NCI-H1417 (cell line): ENCODE measurements around the gene TMEM229A.
"Not testable (repeated sequence)": the region's sequence is repeated elsewhere in the genome, so short reads cannot be mapped to it uniquely, and the experiment has no call there.

Experiments used
- DNase-seq, 3 experiments: peaks; one replicate each; lab custom pipeline; 2025; lab: John Stamatoyannopoulos, UW

TMEM229A gene

GRCh38 chr7:124033095-124033806 is 384 bp upstream of the TMEM229A start:
- DNase-seq = peak in 2 of 3 experiments; percentile 65 to 80

GRCh38 chr7:124031919-124032318 is 948 bp downstream of the TMEM229A start:
- DNase-seq = peak in 2 of 3 experiments; percentile 53 to 62

GRCh38 chr7:124031406-124031805 is 1.5 kb downstream of the TMEM229A start:
- DNase-seq = no peak

- DNase-seq = peak in 1 of 3 experiments; percentile 48
Observed at GRCh38 chr7:124030964-124031363, 1.9 kb downstream of the TMEM229A start.

GRCh38 chr7:124029396-124030188 is 3.3 kb downstream of the TMEM229A start:
- DNase-seq = peak; percentile 38 to 95 (median 66)

GRCh38 chr7:124027236-124027635 is 5.6 kb downstream of the TMEM229A start:
- DNase-seq = no peak

GRCh38 chr7:124024329-124024728 is 8.5 kb downstream of the TMEM229A start:
- DNase-seq = not testable (repeated sequence)

GRCh38 chr7:124022551-124022950 is 10.3 kb downstream of the TMEM229A start:
- DNase-seq = no peak

- DNase-seq = no peak
Observed at GRCh38 chr7:124020060-124020459, 12.8 kb downstream of the TMEM229A start.

GRCh38 chr7:124013306-124013705 is 19.6 kb downstream of the TMEM229A start:
- DNase-seq = no peak

- no peak for DNase-seq
Observed at GRCh38 chr7:124012864-124013263, 20.0 kb downstream of the TMEM229A start.

- DNase-seq = no peak
Observed at GRCh38 chr7:124009321-124009720, 23.5 kb downstream of the TMEM229A start.

GRCh38 chr7:124008296-124008695 is 24.6 kb downstream of the TMEM229A start:
- not testable (repeated sequence) for DNase-seq

- DNase-seq = no peak
Observed at GRCh38 chr7:123999703-124000102, 33.2 kb downstream of the TMEM229A start.

GRCh38 chr7:123998921-123999320 is 33.9 kb downstream of the TMEM229A start:
- no peak for DNase-seq

- DNase-seq = no peak
Observed at GRCh38 chr7:123996327-123996625, 36.6 kb downstream of the TMEM229A start.

- DNase-seq = no peak
Observed at GRCh38 chr7:123995617-123996326, 37.1 kb downstream of the TMEM229A start.

GRCh38 chr7:123994449-123994848 is 38.4 kb downstream of the TMEM229A start:
- no peak for DNase-seq

- no peak for DNase-seq
Observed at GRCh38 chr7:123993996-123994395, 38.9 kb downstream of the TMEM229A start.

GRCh38 chr7:123992913-123993518 is 39.9 kb downstream of the TMEM229A start:
- no peak for DNase-seq

GRCh38 chr7:123987445-123987844 is 45.4 kb downstream of the TMEM229A start:
- no peak for DNase-seq
